GM23248 (cell line): Measurements from ENCODE around the gene TJP2. TPM values are rescaled to one million over a fixed set of nuclear protein-coding genes. Genes with fewer than 3 reads are reported as not detected.

Experiments used
- DNase-seq: peaks from one replicate; pipeline ENCODE4 v3.0.0-alpha.2; 2015
- H2AFZ ChIP-seq: fragments of 200-600 bp; sonication (generic); 2 replicates; pipeline ENCODE4 v1.6.1; 2016; ENCODE audit warnings: antibody characterized with exemption
- H3F3A ChIP-seq: fragments of 200-600 bp; sonication (generic); 2 replicates; pipeline ENCODE4 v1.6.1; 2016; ENCODE audit warnings: mild to moderate bottlenecking, antibody characterized with exemption, mixed run types; ENCODE audit not compliant: insufficient read depth
- H3K27ac ChIP-seq: fragments of 200-600 bp; sonication (generic); 2 replicates; pipeline ENCODE4 v1.5.1; 2016; ENCODE audit warnings: mild to moderate bottlenecking
- H3K27me3 ChIP-seq: fragments of 200-600 bp; sonication (generic); replicated peaks from 2 replicates; pipeline ENCODE4 v1.6.1; 2016; ENCODE audit warnings: mild to moderate bottlenecking; ENCODE audit not compliant: insufficient read depth
- H3K36me3 ChIP-seq: fragments of 200-600 bp; sonication (generic); 2 replicates; pipeline ENCODE4 v1.6.1; 2016; ENCODE audit warnings: low read depth, mild to moderate bottlenecking
- H3K4me1 ChIP-seq: fragments of 200-600 bp; sonication (generic); 2 replicates; pipeline ENCODE4 v1.6.1; 2016; ENCODE audit warnings: mild to moderate bottlenecking; ENCODE audit not compliant: insufficient read depth
- H3K4me2 ChIP-seq: fragments of 200-600 bp; sonication (generic); one replicate; pipeline ENCODE4 v1.6.1; 2016; ENCODE audit warnings: mild to moderate bottlenecking; ENCODE audit not compliant: unreplicated experiment
- H3K4me3 ChIP-seq: fragments of 200-600 bp; sonication (generic); 2 replicates; pipeline ENCODE4 v1.5.1; 2016; ENCODE audit warnings: mild to moderate bottlenecking
- H3K79me2 ChIP-seq: fragments of 200-600 bp; sonication (generic); 2 replicates; pipeline ENCODE4 v1.6.1; 2016; ENCODE audit warnings: mild to moderate bottlenecking; ENCODE audit not compliant: insufficient read depth
- H3K9ac ChIP-seq: fragments of 200-600 bp; sonication (generic); 2 replicates; pipeline ENCODE4 v1.6.1; 2016; ENCODE audit warnings: mild to moderate bottlenecking
- H3K9me2 ChIP-seq: fragments of 200-600 bp; sonication (generic); 2 replicates; pipeline ENCODE4 v1.6.1; 2016; ENCODE audit warnings: mixed run types, mild to moderate bottlenecking, moderate library complexity; ENCODE audit not compliant: insufficient read depth
- H3K9me3 ChIP-seq: fragments of 200-600 bp; sonication (generic); one replicate; pipeline ENCODE4 v1.6.1; 2017; ENCODE audit warnings: low read depth
- H4K20me1 ChIP-seq: fragments of 200-600 bp; sonication (generic); 2 replicates; pipeline ENCODE4 v1.6.0; 2016; ENCODE audit not compliant: insufficient read depth
- EZH2 ChIP-seq: fragments of 200-600 bp; sonication (generic); IDR thresholded peaks from 2 replicates; pipeline ENCODE4 v1.6.1; 2018; ENCODE audit warnings: antibody characterized with exemption, mild to moderate bottlenecking; ENCODE audit not compliant: insufficient read depth, poor library complexity, severe bottlenecking
- EZH2phosphoT487 ChIP-seq: fragments of 200-600 bp; sonication (generic); IDR thresholded peaks from 2 replicates; pipeline ENCODE4 v1.6.1; 2018; ENCODE audit warnings: antibody characterized with exemption, moderate library complexity, mild to moderate bottlenecking, low read depth; ENCODE audit not compliant: insufficient read depth
- WGBS, 2 experiments: methylation state at CpG; one replicate each; pipeline ENCODE4 v1.1.6; 2015 to 2017; ENCODE audit warnings: low lambda C conversion rate in 2 of 2, low coverage in 1 of 2; ENCODE audit errors: missing lambda C conversion rate in 2 of 2; 5-methylcytosine and 5-hydroxymethylcytosine counted together
- in situ Hi-C: fragments of 300-500 bp; cut with MboI; formaldehyde crosslinking; loops from 2 replicates; pipeline ENCODE4 v1.15.0; 2020
- polyA plus RNA-seq: library from polyadenylated mRNA; unstranded; fragments of >200 nt; fragmentation: Nextera tagmentation; extraction: Ambion mirVana; gene quantifications from 2 replicates; pipeline ENCODE4 v1.2.1, GENCODE V29; 2016
- total RNA-seq: library from RNA; depleted of rRNA; stranded (reverse); fragments of >200 nt; shearing (Covaris generic); gene quantifications from 2 replicates; pipeline ENCODE4 v1.2.3, GENCODE V29; 2014

TJP2 gene
- total and polyA plus RNA-seq, 2 experiments from 2014 or later, result 5.5 to 8.6 TPM

DNA sequence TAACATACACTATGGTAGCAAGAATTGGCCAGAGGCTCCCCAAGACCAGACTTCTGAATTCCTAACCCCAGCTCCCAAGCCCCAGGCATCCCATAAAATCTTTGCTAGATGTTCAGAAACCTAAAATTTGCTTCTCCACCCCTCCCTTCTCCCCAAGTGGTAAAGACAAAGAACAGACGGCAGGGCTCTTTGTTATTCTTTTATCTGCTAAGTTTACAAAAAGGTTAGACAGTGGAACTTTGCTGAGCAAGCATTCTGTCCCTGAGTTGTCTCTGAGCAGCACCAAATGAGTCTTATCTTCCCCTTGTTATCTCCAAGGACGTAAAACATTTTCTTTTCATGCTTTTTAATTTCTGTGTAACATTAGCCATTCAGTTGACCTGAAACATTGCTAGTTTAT is 30.2 kb downstream of the TJP2 start:
- Histone ChIP-seq H3F3A (peaks cover 13% of the 10 kb centered on the region), H3K4me2 (peak overlapping the region; percentile 44), H3K36me3 (no peaks in the 10 kb centered on the region), H3K9me2 (no peaks in the 10 kb centered on the region), H3K4me3 (peak overlapping the region; percentile 36), H3K79me2 (peaks cover 33% of the 10 kb centered on the region), H4K20me1 (no peaks in the 10 kb centered on the region), H3K4me1 (peaks cover 13% of the 10 kb centered on the region), H3K27me3 (no peaks in the 10 kb centered on the region), H3K9ac (peak overlapping the region; percentile 12; the same call in 1 of the 2 replicates), H3K27ac (peak overlapping the region; percentile 37), H3K9me3 (no peaks in the 10 kb centered on the region), H2AFZ (peak overlapping the region; percentile 35)
- WGBS, 2 experiments, result 10 to 17% methylated on average over 2 of the region's 2 CpGs
- no peak for TF ChIP-seq EZH2phosphoT487
- no peak for TF ChIP-seq EZH2
- no peak for DNase-seq
- in situ Hi-C loops, result no loop called here

- Histone ChIP-seq H3K27ac (peak overlapping the region; percentile 37), H4K20me1 (no peaks in the 10 kb centered on the region), H3K27me3 (no peaks in the 10 kb centered on the region), H2AFZ (peak overlapping the region; percentile 35), H3F3A (peaks cover 13% of the 10 kb centered on the region), H3K4me2 (peak overlapping the region; percentile 44), H3K4me3 (peak overlapping the region; percentile 36), H3K4me1 (peaks cover 13% of the 10 kb centered on the region), H3K9me2 (no peaks in the 10 kb centered on the region), H3K79me2 (peaks cover 33% of the 10 kb centered on the region), H3K9ac (peak overlapping the region; percentile 12; the same call in 1 of the 2 replicates), H3K9me3 (no peaks in the 10 kb centered on the region), H3K36me3 (no peaks in the 10 kb centered on the region)
- WGBS, 2 experiments, result 14 to 17% methylated on average over 7 of the region's 7 CpGs
- in situ Hi-C loops, result no loop called here
- DNase-seq, result peak; percentile 92
- TF ChIP-seq EZH2phosphoT487 (no peak), EZH2 (no peak)
Measured at GRCh38 chr9:69204849-69205248, 30.8 kb downstream of the TJP2 start.

- H3K4me3 ChIP-seq, result no peak overlapping the region
- H3K4me1 ChIP-seq, result peaks cover 13% of the 10 kb centered on the region
- no peak overlapping the region for H3K27ac ChIP-seq
- TF ChIP-seq EZH2phosphoT487 (no peak), EZH2 (no peak)
- no peak overlapping the region for H3K4me2 ChIP-seq
- no peaks in the 10 kb centered on the region for H3K36me3 ChIP-seq
- H3K9me3 ChIP-seq, result no peaks in the 10 kb centered on the region
- H3K9ac ChIP-seq, result no peak overlapping the region
- no peaks in the 10 kb centered on the region for H4K20me1 ChIP-seq
- H3K27me3 ChIP-seq, result no peaks in the 10 kb centered on the region
- DNase-seq, result no peak
- in situ Hi-C loops, result no loop called here
- H3K9me2 ChIP-seq, result no peaks in the 10 kb centered on the region
- H3K79me2 ChIP-seq, result peaks cover 25% of the 10 kb centered on the region
- WGBS, 2 experiments, result 97 to 98% methylated on average over 5 of the region's 5 CpGs
- H2AFZ ChIP-seq, result 0 out of 2 replicates have a peak overlapping the region, but pooled peaks have one; percentile 35
- H3F3A ChIP-seq, result peaks cover 13% of the 10 kb centered on the region
Measured at GRCh38 chr9:69206047-69206446, 32.0 kb downstream of the TJP2 start.

- H3K27me3 ChIP-seq, result no peaks in the 10 kb centered on the region
- no peaks in the 10 kb centered on the region for H3K9me2 ChIP-seq
- TF ChIP-seq EZH2phosphoT487 (no peak), EZH2 (no peak)
- no peak overlapping the region for H3K9ac ChIP-seq
- peaks cover 16% of the 10 kb centered on the region for H3K79me2 ChIP-seq
- no peaks in the 10 kb centered on the region for H3K9me3 ChIP-seq
- H4K20me1 ChIP-seq, result no peaks in the 10 kb centered on the region
- 58 to 64% methylated on average over 6 of the region's 6 CpGs for WGBS, 2 experiments
- no peaks in the 10 kb centered on the region for H3K36me3 ChIP-seq
- in situ Hi-C loops, result no loop called here
- H2AFZ ChIP-seq, result no peak overlapping the region
- H3K27ac ChIP-seq, result no peak overlapping the region
- peaks cover 13% of the 10 kb centered on the region for H3K4me1 ChIP-seq
- DNase-seq, result no peak
- no peak overlapping the region for H3K4me2 ChIP-seq
- H3K4me3 ChIP-seq, result no peak overlapping the region
- H3F3A ChIP-seq, result peaks cover 13% of the 10 kb centered on the region
Measured at GRCh38 chr9:69207503-69207902, 33.4 kb downstream of the TJP2 start.
